Measurements from ENCODE around the gene NNAT. TPM values are rescaled to one million over a fixed set of nuclear protein-coding genes. Genes with fewer than 3 reads are reported as not detected.

Gene NNAT
- total and polyA plus RNA-seq, 2 donors: 31.4 to 61.2 TPM

DNA sequence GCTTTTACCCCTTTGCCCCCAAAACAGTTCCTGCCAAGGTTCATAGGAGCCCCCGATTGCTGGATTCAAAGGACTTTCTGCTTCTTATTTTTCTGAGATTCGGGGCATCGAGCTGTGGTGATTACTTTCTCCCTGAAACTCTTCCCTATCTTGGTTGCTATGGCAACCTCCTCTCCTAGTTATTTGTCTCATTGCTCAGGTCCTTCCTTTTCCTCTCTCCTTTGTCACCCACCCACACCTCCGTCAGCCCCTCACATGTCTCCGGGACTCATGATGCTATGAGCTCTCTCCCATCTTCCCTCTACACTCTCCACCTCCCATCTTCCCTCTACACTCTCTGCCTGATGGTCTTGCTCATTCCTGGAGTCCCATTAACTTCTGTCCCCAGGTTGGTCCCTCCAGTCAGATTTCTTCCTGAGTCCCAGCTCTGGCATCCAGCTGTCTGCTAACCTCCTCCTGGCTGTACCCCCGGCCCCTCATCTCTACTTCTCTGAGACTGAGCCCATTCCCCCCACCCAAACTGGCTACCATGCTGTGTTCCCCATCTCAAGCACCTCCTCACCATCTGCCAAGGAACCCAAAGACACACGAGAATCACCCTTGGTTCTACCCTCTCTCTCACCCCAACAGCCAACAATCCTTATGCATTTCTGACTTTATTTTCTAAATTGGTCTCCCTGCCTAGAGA, 30.2 kb upstream of the NNAT start:
- Histone ChIP-seq H3K27ac (ENCODE audit: low read depth) (no peak overlapping the region), H3K4me1 (ENCODE audit: insufficient read depth) (no peaks in the 10 kb centered on the region), H3K36me3 (ENCODE audit: insufficient read depth) (peaks cover 1% of the 10 kb centered on the region), H3K4me3 (ENCODE audit: low read depth, low read length) (no peak overlapping the region)
- no peak for DNase-seq (ENCODE audit: extremely low spot score)
- 87% methylated on average over 7 of the region's 7 CpGs for WGBS

DNA sequence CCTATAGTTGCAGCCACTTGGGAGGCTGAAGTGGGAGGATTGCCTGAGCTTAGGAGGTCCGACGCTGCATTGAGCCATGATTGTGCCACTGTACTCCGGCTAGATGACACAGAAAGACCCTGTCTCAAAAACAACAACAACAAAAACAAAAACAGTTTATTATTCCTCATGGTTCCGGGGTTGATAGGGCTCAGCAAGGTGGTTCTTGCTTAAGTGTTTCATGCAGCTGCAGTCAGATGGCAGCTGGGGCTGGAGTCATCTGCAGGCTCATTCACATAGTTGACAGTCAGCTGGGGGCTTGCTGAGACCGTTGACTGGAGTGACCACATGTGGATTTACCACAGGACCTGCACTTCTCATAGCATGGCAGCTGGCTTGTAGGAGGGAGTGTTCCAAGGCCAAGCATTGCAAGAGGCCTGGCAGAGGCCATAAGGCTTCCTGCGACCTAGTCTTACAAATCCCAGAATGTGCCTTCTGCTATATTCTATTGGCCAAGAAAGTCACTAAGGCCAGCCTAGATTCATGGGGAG, 28.9 kb upstream of the NNAT start:
- Histone ChIP-seq H3K4me3 (ENCODE audit: low read depth, low read length) (no peak overlapping the region), H3K27ac (ENCODE audit: low read depth) (no peak overlapping the region), H3K4me1 (ENCODE audit: insufficient read depth) (no peaks in the 10 kb centered on the region), H3K36me3 (ENCODE audit: insufficient read depth) (peaks cover 1% of the 10 kb centered on the region)
- 94% methylated on average over 6 of the region's 6 CpGs for WGBS
- DNase-seq (ENCODE audit: extremely low spot score): no peak

DNA sequence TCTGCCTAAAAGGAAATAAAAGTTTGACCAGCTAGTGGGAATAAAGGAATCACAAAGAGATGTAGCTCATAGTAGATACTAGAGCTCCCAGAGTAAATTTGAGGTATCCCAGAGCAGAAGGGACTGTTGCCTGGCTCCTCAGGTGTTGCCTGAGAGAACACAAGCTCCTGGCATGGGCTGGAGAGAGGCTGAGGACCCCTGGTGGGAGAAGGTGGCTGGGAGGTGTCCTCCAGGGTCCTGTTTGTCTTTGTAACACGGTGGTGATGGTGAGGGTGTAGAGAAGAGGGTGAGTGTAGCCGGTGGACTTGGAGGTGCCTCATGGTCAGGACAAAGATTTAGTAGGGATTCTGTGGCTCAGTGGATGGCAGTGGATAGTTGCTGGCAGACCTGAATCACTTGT, 28.1 kb upstream of the NNAT start:
- no peak overlapping the region for H3K4me3 ChIP-seq (ENCODE audit: low read depth, low read length)
- 77% methylated on average over 2 of the region's 2 CpGs for WGBS

DNA sequence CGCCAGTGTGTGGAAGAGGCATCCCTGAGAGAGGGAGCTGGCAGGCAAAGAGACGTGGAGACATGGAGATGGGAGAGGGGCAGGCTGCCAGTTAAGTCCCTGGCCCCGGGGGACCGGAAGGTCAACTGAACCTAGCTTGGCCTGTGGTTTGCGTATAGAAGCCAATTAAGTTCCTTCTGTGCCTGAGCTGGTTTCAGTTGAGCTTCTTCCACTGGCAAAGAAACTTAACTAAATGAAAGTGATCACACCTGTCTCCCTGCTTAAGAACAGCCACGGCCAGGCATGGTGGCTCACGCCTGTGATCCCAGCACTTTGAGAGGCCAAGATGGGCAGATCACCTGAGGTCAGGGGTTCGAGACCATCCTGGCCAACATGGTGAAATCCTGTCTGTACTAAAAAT, 26.7 kb upstream of the NNAT start:
- Histone ChIP-seq H3K4me3 (ENCODE audit: low read depth, low read length) (no peak overlapping the region), H3K4me1 (ENCODE audit: insufficient read depth) (no peaks in the 10 kb centered on the region), H3K36me3 (ENCODE audit: insufficient read depth) (peaks cover 1% of the 10 kb centered on the region), H3K27ac (ENCODE audit: low read depth) (no peak overlapping the region)
- 91% methylated on average over 8 of the region's 8 CpGs for WGBS
- no peak for DNase-seq (ENCODE audit: extremely low spot score)

More for the DNA sequence above, 28.1 kb upstream of the NNAT start:
- Histone ChIP-seq H3K4me1 (ENCODE audit: insufficient read depth) (no peaks in the 10 kb centered on the region), H3K27ac (ENCODE audit: low read depth) (no peak overlapping the region), H3K36me3 (ENCODE audit: insufficient read depth) (peaks cover 1% of the 10 kb centered on the region)
- no peak for DNase-seq (ENCODE audit: extremely low spot score)

DNA sequence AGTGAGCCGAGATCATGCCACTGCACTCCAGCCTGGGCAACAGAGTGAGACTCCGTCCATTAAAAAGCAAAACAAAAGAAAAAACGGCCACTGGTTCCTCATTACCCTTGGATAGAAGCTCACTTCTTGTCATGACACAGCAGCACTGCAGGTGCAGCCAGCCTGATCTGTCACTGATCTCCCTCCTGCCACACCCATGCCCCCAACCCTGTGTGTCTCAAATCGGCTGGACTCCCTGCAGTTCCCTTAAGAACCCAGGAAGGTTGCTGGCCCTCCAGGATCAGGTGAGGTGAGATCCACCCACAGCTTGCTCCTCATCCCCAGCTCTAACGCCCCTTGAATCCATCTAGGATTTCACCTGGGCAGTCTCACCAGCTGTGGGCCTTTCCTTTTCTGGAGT, 26.3 kb upstream of the NNAT start:
- H3K4me1 ChIP-seq (ENCODE audit: insufficient read depth): no peaks in the 10 kb centered on the region
- H3K27ac ChIP-seq (ENCODE audit: low read depth): no peak overlapping the region
- no peak for DNase-seq (ENCODE audit: extremely low spot score)
- 89% methylated on average over 5 of the region's 5 CpGs for WGBS
- H3K36me3 ChIP-seq (ENCODE audit: insufficient read depth): peaks cover 1% of the 10 kb centered on the region
- H3K4me3 ChIP-seq (ENCODE audit: low read depth, low read length): no peak overlapping the region

DNA sequence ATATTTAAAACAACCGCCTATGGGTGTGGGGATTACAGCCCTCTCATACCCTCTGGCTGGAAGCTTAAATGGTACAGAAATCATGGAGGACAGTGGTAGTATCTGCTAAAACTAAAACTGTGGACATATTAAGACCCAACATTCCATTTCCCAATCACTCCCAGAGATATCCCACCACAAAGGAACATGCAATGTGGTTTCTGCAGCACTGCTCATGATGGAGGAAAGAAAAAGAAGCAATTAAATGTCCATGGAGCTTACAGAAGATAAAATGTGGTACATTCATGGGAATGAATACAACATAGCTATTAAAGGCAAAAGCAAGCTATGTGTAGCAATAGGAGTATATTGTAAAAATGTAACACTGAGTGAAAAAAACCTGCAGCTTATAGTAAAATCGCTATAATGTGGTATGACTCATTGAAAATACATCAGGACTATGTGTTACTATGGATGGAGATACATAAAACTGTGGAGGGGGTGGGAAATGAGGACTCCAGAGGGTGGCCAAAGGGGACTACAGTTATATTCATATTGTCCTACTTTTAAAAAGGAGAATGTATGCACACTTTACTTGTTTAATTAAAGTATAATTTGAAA, 22.9 kb upstream of the NNAT start:
- 65% methylated on average over 2 of the region's 2 CpGs for WGBS

DNA sequence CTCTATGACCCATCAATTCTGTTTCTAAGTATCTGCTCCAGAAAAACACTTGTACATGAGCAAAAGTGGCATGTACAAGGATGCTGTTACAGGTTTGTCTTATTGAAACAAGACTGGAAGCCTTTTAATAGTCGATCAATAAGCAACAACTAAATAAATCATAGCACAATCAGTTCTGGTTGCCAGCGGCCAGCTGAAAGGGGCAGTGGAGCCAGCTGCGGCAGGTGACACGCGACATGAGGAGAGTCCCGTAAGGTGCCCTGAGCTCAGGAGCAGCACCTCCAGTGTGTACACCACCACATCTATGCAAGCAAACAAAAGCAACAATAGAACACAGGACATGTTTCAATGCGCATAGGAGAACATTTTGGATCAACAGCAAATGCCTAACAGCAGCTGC, 20.7 kb upstream of the NNAT start:
- DNase-seq (ENCODE audit: extremely low spot score): no peak
- WGBS: 96% methylated on average over 7 of the region's 7 CpGs
- Histone ChIP-seq H3K4me1 (ENCODE audit: insufficient read depth) (no peaks in the 10 kb centered on the region), H3K27ac (ENCODE audit: low read depth) (no peak overlapping the region), H3K4me3 (ENCODE audit: low read depth, low read length) (no peak overlapping the region), H3K36me3 (ENCODE audit: insufficient read depth) (no peaks in the 10 kb centered on the region)

More for the DNA sequence above, 22.9 kb upstream of the NNAT start:
- Histone ChIP-seq H3K36me3 (ENCODE audit: insufficient read depth) (peaks cover 1% of the 10 kb centered on the region), H3K27ac (ENCODE audit: low read depth) (no peak overlapping the region), H3K4me1 (ENCODE audit: insufficient read depth) (no peaks in the 10 kb centered on the region), H3K4me3 (ENCODE audit: low read depth, low read length) (no peak overlapping the region)
- DNase-seq (ENCODE audit: extremely low spot score): no peak

DNA sequence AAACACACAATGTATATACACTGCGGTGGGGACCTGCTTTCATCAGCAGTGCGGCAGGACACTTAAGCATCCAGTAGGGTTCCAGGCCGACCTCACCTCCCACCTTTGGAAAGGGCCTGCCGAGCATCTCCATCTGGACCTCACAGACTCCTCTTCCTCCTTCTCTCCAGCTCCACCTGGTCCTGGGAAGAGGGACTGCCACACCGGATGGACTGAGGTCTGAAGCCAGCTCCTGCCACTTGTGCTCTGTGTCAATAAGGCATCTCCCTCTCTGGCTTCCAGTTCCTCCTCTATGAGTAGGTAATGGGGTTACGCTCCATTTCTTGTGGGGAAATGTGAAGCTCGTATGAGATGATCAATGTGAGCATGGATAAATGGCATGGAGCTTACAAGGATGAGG, 19.1 kb upstream of the NNAT start:
- H3K36me3 ChIP-seq (ENCODE audit: insufficient read depth): no peaks in the 10 kb centered on the region
- H3K27ac ChIP-seq (ENCODE audit: low read depth): no peak overlapping the region
- H3K4me1 ChIP-seq (ENCODE audit: insufficient read depth): peaks cover 2% of the 10 kb centered on the region
- H3K4me3 ChIP-seq (ENCODE audit: low read depth, low read length): no peak overlapping the region
- 80% methylated on average over 7 of the region's 7 CpGs for WGBS
- DNase-seq (ENCODE audit: extremely low spot score): no peak

DNA sequence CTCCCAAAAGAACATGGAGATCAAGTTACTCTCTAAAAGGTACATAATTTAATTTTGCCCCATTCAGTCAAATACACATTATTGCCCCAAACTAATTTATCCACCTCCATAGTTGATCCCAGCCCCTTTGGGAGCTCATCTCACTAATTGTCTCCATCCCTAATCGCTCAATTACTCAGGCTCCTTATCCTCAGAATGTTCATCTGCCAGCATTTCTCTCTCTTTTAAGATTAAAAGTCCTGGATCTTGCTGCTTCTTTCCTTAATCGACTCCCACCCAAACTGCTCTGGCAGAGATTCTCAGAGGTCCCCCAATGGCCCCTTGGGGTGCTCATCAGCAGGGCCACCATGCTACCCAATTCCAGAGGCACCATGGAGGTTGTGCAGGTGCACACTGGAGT, 18.4 kb upstream of the NNAT start:
- Histone ChIP-seq H3K4me3 (ENCODE audit: low read depth, low read length) (no peak overlapping the region), H3K36me3 (ENCODE audit: insufficient read depth) (no peaks in the 10 kb centered on the region), H3K4me1 (ENCODE audit: insufficient read depth) (peaks cover 2% of the 10 kb centered on the region), H3K27ac (ENCODE audit: low read depth) (no peak overlapping the region)
- 85% methylated on average over 2 of the region's 2 CpGs for WGBS
- DNase-seq (ENCODE audit: extremely low spot score): no peak

DNA sequence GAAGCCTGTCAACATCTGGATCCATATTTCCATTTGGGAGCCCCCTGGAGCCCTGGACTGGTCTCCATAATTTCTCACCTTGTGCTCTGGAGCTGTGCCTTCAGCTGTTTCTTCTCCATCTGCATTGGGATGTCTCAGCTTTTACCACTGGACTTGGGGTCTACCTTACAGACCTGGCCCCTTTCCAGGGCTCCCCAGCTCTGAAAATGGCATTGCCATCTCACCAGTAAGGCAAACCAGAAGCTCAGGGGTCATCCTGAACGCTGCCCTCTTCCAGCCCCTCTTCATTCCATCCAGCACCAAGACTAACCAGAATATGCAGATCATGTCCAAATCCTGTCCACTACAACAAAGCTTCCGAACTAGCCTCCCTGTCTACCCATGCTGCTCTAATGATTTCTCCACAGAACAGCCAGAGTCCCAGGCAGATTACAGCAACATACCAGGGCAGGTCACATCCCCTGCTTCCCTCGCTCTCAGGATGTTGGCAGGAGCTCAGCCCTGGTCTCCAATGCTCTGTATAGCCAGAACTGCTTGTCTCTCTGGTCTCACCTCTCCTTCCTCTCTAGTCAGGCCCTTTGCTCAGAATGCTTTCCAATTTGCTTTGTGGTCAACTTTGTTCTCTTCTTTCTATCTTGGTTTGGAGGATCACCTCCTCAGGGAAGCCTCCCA, 17.7 kb upstream of the NNAT start:
- Histone ChIP-seq H3K4me3 (ENCODE audit: low read depth, low read length) (no peak overlapping the region), H3K27ac (ENCODE audit: low read depth) (no peak overlapping the region), H3K36me3 (ENCODE audit: insufficient read depth) (no peaks in the 10 kb centered on the region), H3K4me1 (ENCODE audit: insufficient read depth) (peaks cover 2% of the 10 kb centered on the region)
- WGBS: 72% methylated on average over 3 of the region's 3 CpGs
- DNase-seq (ENCODE audit: extremely low spot score): no peak

DNA sequence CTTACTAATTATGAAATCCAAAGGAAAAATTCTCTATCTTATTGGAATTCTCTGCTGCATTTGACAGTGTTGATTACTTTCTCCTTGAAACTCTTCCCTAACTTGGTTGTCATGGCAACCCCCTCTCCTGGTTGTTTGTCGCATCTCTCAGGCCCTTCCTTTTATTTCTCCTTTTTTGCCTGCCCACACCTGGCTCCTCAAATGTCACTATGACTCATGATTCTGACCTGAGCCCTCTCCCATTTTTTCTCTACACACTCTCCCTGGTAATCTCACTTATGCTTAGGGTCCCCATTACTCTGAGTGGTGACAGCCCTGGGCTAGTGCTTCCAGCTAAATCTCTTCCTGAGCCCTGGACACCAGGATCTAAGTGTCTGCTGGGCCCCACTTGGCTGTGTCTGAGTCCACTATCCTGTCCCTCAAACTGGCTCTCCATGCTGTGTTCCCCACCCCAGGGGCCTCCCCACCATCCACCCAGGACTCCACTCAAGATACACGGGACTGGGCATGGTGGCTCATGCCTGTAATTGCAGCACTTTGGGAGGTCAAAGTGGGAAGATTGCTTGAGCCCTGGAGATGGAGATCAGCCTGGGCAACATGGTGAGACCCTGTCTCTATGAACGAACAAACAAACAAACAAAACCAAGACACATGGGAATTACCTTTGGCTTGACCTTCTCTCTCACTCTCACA, 16.5 kb upstream of the NNAT start:
- Histone ChIP-seq H3K27ac (ENCODE audit: low read depth) (no peak overlapping the region), H3K4me1 (ENCODE audit: insufficient read depth) (peaks cover 2% of the 10 kb centered on the region), H3K36me3 (ENCODE audit: insufficient read depth) (no peaks in the 10 kb centered on the region), H3K4me3 (ENCODE audit: low read depth, low read length) (no peak overlapping the region)
- WGBS: 57% methylated on average over 3 of the region's 3 CpGs
- DNase-seq (ENCODE audit: extremely low spot score): no peak

DNA sequence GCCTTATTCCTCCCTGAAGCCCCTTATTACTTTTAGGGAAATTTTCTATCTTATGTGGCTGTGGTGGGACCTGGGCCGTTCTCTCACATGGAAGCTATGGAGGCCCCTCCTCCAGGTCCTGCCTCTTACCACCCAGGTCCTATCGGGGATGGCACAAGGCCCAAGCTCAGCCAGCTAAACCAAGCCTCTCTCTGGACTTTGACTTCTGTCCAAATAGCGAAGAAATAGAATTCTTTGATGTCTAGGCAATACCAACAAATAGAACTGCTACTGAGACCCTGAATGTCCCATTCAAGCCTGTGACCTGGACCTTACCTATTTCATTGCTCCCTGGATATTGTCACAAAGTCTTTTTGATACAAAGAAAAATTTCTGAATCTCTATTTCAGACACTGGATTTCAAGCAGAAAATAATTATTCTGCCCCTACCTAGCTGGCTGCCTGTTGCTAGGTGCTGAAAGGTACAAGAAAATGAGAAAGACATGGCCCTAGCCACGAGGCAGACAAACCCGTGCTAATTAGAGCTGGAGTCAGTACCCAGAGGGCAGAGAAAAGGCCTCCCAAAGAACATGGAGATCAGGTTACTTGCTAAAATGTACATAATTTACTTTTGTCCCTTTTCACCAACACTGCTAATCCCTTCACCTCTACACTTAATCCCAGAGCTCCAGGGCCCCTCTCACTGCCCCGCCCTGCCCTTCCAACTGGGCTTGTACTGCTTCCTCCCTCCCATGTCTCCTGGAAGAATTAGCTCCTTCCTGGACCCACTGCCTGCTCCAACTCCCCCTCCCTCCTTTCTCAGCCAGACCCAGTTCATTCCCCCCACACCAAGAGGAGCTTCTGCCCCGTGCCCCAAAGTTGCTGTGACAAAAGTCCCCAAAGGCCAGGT, 15.5 kb upstream of the NNAT start:
- no peak for DNase-seq (ENCODE audit: extremely low spot score)
- no peak overlapping the region for H3K27ac ChIP-seq (ENCODE audit: low read depth)
- H3K4me3 ChIP-seq (ENCODE audit: low read depth, low read length): no peak overlapping the region
- peaks cover 2% of the 10 kb centered on the region for H3K4me1 ChIP-seq (ENCODE audit: insufficient read depth)
- H3K36me3 ChIP-seq (ENCODE audit: insufficient read depth): no peaks in the 10 kb centered on the region
- WGBS: 76% methylated on average over 7 of the region's 7 CpGs
